Myocyte (in vitro differentiated cells): ENCODE results near the gene SLC27A4. TPM values are rescaled to one million over a fixed set of nuclear protein-coding genes. Genes with fewer than 3 reads are reported as not detected.

ENCODE experiments used
- DNase-seq: peaks from one replicate; pipeline ENCODE4 v3.0.0-alpha.2; 2012; ENCODE audit warnings: low read depth
- total RNA-seq: library from RNA; depleted of rRNA; stranded (reverse); fragments of >200 nt; gene quantifications from 2 replicates; pipeline ENCODE4 v1.2.3, GENCODE V29; 2014

Gene SLC27A4
- total RNA-seq, 1 donor from 2014 or later: 29.7 TPM

DNA sequence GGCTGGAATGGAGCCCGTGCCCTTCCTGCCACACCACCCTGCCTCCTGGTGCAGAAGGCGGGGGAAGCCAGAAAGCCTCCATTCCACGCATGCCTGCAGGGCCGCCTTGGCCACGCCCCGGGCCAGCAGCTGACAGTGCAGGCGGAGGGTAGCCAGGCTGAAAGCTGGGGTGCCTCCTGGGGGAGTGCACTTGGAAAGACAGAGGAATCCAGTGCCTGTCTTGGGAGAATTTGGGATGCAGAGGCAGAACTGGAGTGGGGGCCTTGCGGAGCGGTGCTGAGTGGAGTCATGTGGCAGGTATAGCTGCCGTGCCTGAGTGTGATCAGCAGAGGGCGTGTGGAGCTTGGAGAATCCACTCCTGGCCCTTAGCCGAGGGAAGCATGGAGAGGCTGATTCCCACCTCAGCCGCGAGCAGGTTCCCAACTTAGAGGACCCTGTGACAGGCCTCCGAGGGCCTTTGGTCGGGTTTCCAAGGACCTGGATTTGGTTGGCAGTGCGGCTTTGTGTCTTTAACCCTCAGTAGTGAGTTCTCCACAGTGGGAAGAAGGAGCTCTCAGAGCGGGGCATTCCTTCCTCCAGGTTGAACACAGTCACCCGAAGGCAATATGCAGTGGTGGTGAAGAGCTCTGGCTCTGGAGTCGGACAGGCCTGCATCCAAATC is 21.8 kb downstream of the SLC27A4 start:
- peak; percentile 96 for DNase-seq

DNA sequence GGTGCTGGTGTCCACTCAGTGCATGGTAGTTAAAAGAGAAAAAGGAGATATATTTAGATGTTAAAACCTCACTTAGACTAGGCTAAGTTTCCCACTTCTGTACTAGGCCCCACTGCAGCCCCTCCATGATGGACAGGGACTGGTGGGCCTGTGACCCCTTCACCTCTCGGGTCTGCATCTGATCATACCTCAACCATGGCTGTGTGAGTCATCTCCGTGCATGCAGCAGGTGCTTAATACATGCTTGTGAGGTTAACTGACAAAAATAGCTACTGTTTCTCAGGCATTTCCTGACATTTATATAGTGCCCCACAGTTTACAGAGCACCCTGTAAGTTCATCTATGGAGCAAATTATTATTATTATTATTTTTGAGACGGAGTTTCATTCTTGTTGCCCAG is 22.4 kb downstream of the SLC27A4 start:
- peak; percentile 50 for DNase-seq

DNA sequence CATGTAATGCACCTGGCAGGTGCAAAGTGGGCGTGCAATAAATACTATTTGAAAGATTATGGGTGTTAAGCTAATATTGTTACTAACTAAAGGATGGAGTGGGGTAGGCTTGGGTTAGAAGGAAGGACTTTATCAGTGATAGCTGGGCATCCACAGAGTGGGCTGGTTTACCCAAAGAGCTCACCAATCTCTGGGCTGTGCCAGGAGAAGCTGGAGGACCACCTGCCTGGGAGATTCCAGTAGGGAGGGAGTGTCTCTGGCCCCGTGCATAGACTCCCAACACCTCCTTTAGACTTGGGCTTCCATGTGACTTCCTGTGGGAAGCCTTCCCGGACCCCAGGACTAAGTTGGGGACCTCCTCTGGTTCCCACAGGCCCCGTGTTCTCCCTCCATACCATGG is 25.2 kb downstream of the SLC27A4 start:
- no peak for DNase-seq

DNA sequence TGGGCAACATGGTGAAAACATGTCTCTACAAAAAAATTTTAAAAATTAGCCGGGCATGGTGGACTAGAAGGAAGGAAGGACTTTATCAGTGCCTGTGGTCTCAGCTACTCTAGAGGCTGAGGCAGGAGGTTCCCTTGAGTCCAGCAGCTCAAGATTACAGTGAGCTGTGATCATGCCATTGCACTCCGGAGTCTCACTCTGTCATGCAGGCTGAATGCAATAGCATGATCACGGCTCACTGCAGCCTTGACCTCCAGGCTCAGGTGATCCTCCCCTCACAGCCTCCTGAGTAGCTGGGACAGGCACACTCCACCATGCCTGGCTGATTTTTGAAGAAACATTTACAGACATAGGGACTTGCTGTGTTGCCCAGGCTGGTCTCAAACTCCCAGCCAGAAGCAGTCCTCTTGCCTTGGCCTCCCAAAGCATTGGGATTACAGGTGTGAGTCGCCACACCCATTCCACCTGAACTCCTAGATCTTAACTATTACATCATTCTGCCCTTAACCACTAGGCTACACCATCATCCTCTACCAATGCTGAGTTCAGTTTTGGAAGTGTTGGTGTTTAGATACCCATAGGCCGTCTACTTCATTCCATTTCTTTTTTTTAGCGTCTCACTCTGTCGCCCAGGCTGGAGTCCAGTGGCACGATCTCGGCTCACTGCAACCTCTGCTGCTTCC is 28.8 kb downstream of the SLC27A4 start:
- DNase-seq: no peak

DNA sequence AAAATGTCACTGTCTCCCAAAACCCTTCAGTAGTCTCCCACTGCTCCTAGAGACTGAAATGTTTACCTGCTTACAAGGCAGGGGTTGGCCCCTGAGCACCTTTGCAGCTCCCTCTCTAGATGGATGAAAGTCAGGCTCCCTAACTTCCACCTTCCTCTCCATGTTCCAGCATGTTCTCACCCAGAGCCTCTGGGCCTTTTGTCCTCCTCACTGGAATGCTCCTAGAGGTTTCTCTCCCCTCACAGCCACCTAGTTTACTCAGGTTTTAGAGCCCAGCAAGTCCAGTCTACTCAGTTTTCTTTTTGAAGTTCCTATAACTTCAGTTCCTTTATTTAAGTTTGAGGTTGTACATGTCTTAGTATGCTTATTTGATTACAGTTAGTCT is 30.0 kb downstream of the SLC27A4 start:
- no peak for DNase-seq

DNA sequence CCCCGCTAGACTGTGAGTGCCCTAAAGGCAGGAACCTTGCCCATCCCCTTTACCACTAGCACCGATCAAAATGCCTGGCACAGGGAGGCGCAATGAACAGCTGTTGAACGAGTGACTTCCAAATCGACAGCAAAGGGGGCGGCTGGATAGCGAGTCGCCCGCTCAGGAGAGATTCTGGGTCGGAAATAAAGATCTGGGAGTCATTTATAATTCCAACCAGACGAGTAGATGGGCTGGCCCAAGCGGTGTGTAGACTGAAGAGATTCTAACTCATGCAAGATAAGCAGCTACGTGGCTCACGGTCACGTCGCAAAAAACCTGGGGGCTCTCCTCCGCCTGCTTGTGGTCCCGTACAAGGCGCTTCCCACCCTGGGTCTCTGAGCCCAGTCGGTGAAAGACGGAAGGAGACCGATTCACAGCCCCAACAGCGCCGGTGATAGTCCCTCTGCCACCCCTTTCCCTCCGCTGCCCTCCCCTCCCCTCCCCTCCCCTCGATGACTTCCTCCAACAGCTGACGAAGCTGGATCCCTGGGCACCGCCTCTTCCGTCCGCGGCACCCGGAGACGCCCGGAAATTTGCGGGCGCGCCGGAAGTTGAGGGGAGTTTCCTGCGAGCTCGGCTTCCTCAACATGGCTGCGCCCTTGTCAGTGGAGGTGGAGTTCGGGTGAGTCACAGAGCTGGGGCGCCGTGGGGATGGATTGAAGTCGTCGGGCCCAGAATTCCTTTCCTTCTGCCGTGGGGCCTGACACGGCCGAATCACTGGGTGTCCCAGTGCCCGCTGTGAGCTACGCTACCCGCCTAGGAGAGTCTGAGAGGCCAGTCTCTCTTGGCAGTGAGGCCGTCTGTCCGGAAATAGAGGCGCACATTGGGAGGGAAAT is 30.7 kb downstream of the SLC27A4 start, which contains the start of gene URM1:
TSS of gene URM1 (plus strand) at position 623 of the 878 bp plus-strand sequence. CDS start at position 630, 7 bp downstream.
- DNase-seq: peak; percentile 97

DNA sequence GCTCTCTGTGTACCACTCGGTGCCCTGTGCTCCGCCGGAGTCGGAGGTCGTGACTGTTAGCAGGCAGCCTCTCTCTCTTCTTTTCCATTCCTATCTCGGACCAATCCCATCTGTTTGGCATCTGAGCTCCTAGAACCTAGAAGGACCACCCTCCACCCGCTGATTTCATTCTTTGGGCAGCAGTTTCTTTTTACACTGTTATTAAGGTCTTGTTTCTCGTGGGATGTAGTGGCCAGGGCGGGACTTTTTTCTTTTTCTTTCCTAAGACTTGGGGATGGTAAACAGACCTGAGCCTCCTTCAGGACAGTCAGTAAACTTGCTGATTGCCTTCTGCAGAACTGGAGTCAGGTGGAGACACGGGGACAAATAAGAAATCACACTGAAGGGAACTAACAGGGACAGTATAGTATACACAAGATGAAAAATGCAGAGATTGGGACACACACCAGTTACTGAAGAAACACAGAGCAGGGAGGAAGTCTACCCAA is 31.3 kb downstream of the SLC27A4 start:
- DNase-seq: no peak

DNA sequence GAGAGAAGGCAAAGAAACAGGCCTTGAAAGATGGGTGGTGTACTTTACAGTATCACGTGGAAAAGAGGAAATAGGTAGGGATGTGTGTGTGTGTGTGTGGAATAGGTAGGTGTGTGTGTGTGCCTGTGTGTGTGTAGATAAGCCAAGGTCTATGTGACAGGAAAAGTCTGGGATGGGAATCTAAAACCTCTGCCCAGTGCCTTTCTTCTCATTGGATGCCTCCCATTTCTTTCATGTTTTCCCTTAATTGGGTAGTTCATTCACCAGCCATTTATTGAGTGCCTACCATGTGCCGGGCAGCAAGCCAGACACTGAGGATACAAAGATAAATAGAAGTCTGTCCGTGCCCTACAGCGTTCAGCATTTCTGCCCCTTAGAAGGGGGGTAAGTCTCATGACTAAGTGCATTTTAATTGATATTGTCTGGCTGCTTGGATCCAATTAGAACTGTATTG is 31.9 kb downstream of the SLC27A4 start:
- no peak for DNase-seq

DNA sequence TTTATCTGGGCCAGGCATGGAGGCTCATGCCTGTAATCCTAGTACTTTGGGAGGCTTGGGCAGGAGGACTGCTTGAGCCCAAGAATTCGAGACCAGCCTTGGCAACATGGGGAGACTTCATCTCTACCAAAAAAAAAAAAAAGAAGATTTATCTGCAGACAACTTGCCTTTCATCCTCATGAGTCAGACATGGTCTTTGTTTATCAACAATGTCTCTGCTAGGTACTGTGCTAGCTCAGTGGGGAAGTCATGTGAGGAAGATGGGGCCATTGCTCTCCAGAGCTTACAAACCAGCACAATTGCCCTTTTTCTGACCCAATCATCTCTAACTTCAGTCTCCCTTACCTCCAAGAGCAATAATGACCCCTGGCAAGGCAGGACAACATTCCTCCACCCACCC is 32.5 kb downstream of the SLC27A4 start:
- DNase-seq: no peak

DNA sequence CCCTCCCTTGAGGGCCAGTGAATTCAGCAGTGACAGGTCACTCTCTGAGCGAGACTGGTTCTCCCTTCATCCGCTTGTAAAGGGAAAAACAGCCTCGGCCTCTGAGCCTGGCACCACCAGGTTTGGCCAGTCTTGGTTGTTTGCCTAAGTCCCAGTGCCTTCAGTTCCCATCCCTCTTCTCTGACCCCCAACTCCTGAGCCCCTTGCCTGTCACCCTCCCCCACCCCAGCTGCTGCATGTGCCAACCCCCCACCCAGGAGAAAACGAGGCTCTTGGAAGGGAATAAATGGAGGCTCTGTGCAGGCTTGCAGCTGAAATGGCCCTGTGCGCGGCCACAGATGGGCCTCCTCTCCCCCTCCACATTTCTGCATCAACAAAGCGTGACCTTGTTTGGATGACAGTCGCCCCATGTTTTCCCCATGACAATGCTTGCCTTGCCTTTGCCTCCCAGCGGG is 33.9 kb downstream of the SLC27A4 start:
- DNase-seq: no peak

DNA sequence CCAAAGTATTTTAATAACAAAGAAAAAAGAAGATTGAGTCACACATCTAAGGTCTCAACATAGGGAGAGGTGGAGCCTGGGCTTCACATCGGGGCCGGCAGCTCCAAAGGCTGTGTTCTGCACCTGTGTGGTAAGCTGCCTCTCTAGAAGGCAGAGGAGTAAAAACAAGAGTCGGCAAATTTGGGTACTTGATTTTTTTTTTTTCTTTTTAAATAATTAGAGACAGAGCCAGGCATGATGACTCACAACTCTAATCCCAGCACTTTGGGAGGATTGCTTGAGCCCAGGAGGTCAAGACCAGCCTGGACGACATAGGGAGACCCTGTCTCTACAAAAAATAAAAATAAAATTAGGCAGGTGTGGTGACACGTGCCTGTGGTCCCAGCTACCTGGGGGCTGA is 35.5 kb downstream of the SLC27A4 start:
- DNase-seq: no peak

DNA sequence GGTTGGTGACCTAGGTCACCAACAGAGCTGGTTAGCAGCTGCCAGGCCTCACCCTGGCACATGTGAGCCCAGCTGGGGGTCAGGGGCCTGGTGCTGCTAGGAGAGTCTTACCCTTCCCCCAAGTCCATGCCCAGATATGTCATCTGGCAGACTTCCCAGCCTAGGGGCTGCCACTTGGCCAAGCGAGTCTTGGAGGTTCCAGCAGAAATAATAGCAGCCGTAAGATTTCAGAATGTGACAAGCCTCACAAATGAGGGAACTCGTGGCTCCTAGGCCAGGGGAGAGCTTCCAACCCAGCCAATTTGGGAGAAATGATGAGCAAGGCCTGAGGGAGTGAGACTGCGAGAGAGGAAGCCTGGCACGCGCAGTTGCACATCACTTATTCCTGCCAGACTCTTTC is 41.9 kb downstream of the SLC27A4 start:
- DNase-seq: peak; percentile 57

DNA sequence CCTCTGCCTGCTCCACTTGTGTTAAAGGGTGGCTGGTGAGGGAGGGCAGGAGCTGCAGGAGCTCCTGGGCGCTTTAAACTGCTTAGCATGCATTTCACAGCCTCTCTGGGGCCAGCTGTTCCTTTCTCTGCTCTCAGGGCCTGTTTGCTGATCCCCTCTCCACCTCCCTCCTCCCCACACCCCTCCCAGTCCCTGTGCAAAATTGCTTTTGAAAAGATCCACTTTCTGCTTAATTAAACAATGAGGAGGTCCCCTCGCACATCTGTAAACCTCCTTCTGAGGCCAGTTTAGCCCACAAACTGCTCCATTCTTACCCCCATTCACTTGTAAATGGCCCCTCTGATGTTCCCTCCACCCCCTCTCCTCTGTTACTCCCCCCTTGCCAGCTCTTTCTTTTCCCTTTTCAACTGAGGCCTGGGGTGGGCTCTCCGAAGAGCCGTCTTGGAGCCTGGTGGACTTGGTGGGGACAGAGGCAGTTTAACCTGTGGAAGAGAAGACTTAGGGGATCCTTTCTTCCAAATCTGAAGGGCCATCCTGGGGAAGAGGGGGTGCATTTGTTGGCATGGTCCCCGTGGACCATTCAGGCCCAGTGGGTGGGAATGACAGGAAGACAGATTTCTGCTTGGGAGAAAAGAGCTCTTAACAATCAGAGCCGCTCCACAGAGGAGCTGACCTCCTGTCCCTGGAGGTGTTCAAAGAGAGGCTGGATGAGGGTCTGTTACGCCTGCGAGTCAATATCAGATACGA is 42.9 kb downstream of the SLC27A4 start:
- DNase-seq: peak; percentile 42

DNA sequence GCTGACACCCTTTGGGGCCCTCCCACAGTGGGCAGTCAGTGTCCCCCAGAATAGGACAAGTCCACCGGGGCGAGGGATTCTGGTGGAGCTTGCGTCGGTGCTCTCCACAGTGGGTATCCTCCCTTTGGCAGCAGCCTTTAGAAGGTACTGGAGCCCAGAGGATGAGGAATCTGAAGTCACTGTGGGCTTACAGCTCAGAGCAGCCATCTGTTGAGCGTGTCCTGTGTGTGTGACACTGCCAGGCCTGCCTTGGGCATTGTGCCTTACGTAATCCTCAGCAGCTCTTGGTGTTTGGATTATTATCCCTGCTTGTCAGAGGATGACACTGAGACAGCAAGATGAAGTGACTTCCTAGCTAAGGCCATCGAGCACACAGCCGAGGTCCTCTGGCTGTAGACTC is 43.5 kb downstream of the SLC27A4 start:
- DNase-seq: no peak

DNA sequence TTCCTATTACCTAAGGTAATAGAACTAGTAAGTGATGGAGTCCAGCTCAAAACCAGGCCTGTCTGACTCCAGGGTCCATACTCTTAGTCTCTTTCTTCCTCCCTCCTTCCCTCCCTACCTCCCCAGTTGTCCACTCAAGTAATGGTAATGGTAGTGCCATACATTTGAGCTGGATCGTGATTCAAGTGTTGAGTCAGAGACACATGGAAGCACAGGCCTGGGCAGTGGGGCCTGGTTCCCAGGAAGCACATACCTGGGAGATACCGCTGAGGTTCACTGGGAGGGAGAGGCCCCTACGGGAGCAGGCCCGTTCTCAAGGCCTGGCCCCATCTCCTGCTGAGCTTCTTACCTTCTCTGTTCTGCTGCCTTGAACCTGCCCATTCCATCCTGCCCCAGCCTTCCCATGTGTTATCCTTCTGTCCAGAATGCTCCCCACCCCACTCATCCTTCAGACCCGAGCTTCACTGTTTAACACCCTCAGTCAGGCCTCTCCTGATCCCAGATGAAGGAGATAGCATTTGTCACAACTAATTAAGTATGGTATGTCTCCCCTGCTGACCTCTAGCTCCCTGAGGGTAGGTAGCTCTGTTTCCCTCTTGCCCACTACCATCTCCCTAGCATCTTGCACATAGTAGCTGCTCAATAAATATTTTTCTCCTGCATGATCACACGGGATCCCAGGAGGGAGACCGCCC is 44.6 kb downstream of the SLC27A4 start:
- DNase-seq: no peak

DNA sequence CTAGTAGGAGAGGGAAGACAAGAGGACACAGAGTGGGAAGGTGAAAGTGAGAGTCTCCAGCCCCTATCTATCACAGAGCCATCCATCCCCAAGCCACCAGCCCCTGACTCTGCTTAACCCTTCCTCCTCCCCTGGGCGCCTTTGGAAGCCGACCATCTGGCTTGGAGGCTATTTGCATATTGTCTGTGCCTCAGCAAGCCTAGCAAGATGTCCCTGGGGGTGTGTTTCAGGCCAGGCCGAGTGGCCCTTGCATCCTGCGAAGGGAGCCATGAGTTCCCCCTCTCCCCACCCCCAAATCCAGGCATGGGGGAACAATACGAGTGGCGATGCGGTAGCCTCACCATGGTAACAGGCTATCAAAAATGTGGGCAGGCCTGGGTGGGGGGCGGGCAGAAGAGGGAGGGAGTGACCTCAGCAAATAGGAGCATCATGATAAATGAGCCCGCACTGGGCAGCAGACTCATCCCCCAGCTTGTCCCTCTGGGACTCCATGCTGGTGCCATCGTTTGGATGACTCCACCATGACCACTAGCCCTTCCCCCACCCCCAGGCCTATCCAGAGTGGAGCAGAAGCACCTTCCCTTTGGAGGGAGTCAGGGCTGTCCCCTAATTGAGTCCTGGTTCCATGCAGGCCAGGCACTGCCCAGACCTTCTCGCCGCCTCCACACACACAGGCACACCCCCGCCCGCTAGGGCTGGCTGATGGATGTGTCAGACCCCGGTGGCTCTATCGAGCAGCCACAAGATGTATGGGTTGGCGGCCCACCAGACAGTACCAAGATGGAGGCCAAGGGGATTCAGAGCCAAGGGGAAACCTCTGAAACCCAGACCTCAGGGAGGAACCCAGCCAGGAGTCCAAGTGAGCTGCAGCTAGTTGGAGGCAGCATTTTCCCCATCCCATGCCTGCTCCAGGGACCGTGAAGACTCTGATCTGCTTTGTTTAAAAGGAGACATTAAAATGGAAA is 45.5 kb downstream of the SLC27A4 start:
- no peak for DNase-seq

DNA sequence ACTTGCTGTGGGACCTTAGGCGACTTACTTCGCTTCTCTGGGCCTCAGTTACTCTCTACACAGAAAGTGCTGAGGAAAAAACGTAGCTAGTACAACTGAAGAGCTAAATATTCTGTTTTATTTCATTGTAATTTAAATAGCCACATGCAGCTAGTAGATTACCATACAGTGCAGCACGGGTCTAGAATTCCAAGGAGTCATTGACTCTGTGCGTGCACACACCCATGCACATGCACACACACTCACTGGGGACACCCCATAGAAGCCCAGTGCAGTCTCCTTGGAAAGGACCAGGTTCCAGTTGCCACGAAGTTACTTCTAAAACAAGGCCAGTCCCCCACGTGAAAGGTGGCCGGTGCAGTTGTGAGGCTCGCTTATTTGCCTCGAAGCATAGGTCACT is 47.8 kb downstream of the SLC27A4 start:
- DNase-seq: no peak

DNA sequence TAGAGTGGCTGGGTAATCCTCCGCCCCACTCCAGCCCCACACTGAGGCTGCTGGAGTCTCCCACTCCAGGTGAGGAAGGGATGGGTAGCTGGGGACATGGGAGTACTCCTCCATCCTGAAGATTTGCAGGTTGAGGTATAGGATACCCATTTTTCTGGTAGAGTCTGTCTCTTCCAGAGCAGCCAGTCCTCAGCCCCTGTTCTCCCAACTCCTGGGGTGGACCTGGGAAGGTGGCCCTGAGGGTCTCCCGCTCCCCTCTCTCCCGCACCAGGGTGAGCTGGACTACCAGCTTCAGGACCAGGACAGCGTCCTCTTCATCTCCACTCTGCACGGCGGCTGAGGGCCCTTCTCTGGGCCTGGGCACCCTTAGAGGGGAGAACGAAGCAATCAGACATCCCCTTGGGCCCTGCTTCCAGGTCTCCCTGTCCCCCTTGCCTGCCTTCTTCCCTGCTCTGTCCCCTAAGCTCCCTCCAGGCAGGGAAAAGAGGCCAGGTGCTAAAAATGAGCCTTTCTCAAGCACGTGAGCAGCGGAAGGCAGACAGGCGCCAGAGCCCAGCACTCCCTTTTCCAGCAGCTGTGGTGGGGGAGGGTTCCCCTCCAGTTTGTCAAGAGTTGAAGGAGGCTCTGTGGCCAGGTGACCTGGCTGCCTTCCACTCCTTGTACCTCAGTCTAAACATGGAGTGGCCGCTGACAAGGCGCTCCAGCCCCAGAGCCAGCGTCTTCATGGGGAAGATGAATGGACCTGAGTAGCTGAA is 49.2 kb downstream of the SLC27A4 start:
- peak; percentile 23 for DNase-seq
